ENCODE measurements around the gene FMNL2. TPM values are rescaled to one million over a fixed set of nuclear protein-coding genes. Genes with fewer than 3 reads are reported as not detected.

Gene FMNL2
- total RNA-seq, 4 donors from 2014 or later: 23.5 to 28.0 (median 23.8) TPM

GRCh38 chr2:152489364-152489763 is 154.4 kb downstream of the FMNL2 start:
- no peak for TF ChIP-seq EP300 (IDR thresholded peaks at IDR 0.05)
- TF ChIP-seq POLR2A (IDR thresholded peaks at IDR 0.05; ENCODE audit: low read depth): no peak
- no peak for TF ChIP-seq POLR2AphosphoS5 (IDR thresholded peaks at IDR 0.05)
- TF ChIP-seq, protein P1, sequence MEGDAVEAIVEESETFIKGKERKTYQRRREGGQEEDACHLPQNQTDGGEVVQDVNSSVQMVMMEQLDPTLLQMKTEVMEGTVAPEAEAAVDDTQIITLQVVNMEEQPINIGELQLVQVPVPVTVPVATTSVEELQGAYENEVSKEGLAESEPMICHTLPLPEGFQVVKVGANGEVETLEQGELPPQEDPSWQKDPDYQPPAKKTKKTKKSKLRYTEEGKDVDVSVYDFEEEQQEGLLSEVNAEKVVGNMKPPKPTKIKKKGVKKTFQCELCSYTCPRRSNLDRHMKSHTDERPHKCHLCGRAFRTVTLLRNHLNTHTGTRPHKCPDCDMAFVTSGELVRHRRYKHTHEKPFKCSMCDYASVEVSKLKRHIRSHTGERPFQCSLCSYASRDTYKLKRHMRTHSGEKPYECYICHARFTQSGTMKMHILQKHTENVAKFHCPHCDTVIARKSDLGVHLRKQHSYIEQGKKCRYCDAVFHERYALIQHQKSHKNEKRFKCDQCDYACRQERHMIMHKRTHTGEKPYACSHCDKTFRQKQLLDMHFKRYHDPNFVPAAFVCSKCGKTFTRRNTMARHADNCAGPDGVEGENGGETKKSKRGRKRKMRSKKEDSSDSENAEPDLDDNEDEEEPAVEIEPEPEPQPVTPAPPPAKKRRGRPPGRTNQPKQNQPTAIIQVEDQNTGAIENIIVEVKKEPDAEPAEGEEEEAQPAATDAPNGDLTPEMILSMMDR (IDR thresholded peaks at IDR 0.05): no peak
- intact Hi-C loops (cut with DNase I): no loop called here
- Histone ChIP-seq H3K4me3 (no peak overlapping the region), H3K27ac (replicated peaks in 1 of 4) (no peak overlapping the region), H3K36me3 (no peaks in the 10 kb centered on the region), H3K27me3 (no peaks in the 10 kb centered on the region), H3K9me3 (no peaks in the 10 kb centered on the region), H3K4me1 (peaks cover 4 to 46% (median 28%) of the 10 kb centered on the region in 4 donors)
- WGBS: 64% methylated on average over 2 of the region's 2 CpGs
- no peak for DNase-seq (ENCODE audit: extremely low spot score)

DNA sequence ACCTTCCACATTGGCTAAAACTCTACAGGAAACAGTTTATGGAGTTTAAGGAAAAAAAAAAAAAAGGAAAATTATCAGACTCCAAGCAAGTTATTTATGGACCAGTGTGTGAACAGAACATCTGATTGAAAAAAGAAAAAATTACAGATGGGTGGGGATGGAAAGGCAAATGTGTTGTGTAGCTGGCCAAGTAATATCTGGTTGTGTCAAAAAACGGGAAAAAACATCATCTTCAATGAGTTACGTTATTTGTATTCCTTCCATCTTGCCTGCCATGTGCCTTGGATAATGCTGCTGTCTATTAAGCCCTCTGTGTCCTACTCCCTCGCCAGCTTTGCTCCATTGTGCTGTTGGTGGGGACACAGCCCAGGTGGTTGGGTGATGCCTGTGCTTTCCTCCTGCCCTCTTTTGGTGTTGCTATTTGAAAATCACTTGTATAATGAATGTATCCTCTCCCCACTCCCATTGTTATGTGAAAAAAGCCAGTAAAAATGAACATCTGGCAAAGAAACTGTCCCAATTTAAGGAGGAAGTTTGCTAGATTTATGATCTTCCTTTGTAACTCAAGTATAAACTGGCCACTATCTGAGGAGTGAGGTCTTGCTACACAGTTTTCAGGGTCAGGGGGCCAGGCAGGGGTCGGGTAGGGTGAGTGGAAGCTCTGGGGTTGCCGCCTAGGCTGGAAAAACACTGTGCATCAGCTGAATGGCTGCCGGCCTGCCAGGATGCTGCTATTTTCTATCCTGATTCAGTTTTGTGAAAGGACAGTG is 155.9 kb downstream of the FMNL2 start:
- no peak for DNase-seq (ENCODE audit: extremely low spot score)
- Histone ChIP-seq H3K9me3 (no peaks in the 10 kb centered on the region), H3K27ac (replicated peaks in 1 of 4) (peak overlapping the region; percentile 42 to 60 (median 55)), H3K4me3 (no peak overlapping the region), H3K4me1 (peaks cover 4 to 43% (median 28%) of the 10 kb centered on the region in 4 donors), H3K27me3 (no peaks in the 10 kb centered on the region), H3K36me3 (no peaks in the 10 kb centered on the region)
- 38% methylated on average over 6 of the region's 6 CpGs for WGBS
- TF ChIP-seq POLR2AphosphoS5 (IDR thresholded peaks at IDR 0.05): no peak
- intact Hi-C loops (cut with DNase I): no loop called here

DNA sequence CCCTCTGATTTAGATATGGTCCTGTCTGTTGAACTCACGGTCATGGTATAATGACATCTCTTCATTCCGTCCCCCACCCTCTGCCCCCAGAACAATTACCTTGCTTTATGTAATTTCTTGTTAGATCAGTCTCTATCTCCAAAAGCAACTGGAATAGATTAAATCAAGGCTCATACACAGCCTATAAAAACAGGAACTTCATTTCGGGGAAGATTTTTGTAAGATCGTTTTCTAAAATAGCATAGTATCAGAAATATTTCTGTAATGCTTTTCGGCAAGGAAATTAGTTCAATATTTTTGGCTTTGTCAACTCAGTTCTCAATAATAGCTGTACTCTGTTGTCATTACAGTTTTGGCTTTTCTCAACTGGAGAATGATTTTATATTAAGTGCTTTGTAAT is 157.2 kb downstream of the FMNL2 start:
- Histone ChIP-seq H3K27me3 (no peaks in the 10 kb centered on the region), H3K4me1 (peaks cover 4 to 32% (median 26%) of the 10 kb centered on the region in 4 donors), H3K27ac (replicated peaks in 1 of 4) (peak overlapping the region in 2 of 4 donors; percentile 16 to 54), H3K4me3 (no peak overlapping the region), H3K9me3 (no peaks in the 10 kb centered on the region), H3K36me3 (no peaks in the 10 kb centered on the region)
- TF ChIP-seq, protein P1 (IDR thresholded peaks at IDR 0.05): no peak
- TF ChIP-seq POLR2A (IDR thresholded peaks at IDR 0.05; ENCODE audit: low read depth) (no peak), EP300 (IDR thresholded peaks at IDR 0.05) (no peak), POLR2AphosphoS5 (IDR thresholded peaks at IDR 0.05) (no peak)
- intact Hi-C loops (cut with DNase I): no loop called here
- DNase-seq (ENCODE audit: extremely low spot score): no peak
- 52% methylated on average over 5 of the region's 5 CpGs for WGBS

DNA sequence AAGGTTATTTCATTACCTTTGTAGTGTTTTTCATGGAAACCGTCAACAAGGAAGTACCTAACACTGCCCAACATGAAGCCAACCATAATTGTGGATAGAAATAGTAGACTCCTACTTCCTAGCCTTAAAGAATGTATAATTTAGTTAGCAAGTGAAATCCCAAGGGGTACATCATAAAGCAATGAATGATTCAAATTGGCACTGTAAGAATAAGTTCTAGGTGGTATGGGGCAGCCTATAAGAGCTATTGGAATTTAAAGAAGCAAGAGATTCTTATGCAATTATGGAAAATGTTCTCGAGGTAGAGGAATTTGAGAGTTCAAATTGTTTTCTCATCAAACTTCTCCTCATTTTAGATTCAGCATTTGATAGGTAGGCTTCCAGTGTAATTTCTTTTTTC is 157.9 kb downstream of the FMNL2 start:
- H3K4me1 ChIP-seq: peaks cover 8 to 37% (median 31%) of the 10 kb centered on the region in 4 donors
- no peaks in the 10 kb centered on the region for H3K27me3 ChIP-seq
- WGBS: 81% methylated on average over 2 of the region's 2 CpGs
- H3K27ac ChIP-seq (replicated peaks in 1 of 4): no peak overlapping the region
- H3K36me3 ChIP-seq: no peaks in the 10 kb centered on the region
- intact Hi-C loops (cut with DNase I): no loop called here
- TF ChIP-seq, protein P1 (IDR thresholded peaks at IDR 0.05): no peak
- TF ChIP-seq POLR2A (IDR thresholded peaks at IDR 0.05; ENCODE audit: low read depth): no peak
- TF ChIP-seq POLR2AphosphoS5 (IDR thresholded peaks at IDR 0.05): no peak
- TF ChIP-seq EP300 (IDR thresholded peaks at IDR 0.05): no peak
- DNase-seq (ENCODE audit: extremely low spot score): no peak
- H3K4me3 ChIP-seq: no peak overlapping the region
- no peaks in the 10 kb centered on the region for H3K9me3 ChIP-seq

GRCh38 chr2:152493417-152493816 is 158.4 kb downstream of the FMNL2 start:
- H3K27ac ChIP-seq (replicated peaks in 1 of 4): no peak overlapping the region
- H3K4me3 ChIP-seq: no peak overlapping the region
- TF ChIP-seq, protein P1 (IDR thresholded peaks at IDR 0.05): no peak
- TF ChIP-seq POLR2A (IDR thresholded peaks at IDR 0.05; ENCODE audit: low read depth) (no peak), POLR2AphosphoS5 (IDR thresholded peaks at IDR 0.05) (no peak), EP300 (IDR thresholded peaks at IDR 0.05) (no peak)
- no peaks in the 10 kb centered on the region for H3K9me3 ChIP-seq
- no peak for DNase-seq (ENCODE audit: extremely low spot score)
- no peaks in the 10 kb centered on the region for H3K27me3 ChIP-seq
- H3K4me1 ChIP-seq: peaks cover 11 to 40% (median 32%) of the 10 kb centered on the region in 4 donors
- intact Hi-C loops (cut with DNase I): no loop called here
- WGBS: 73% methylated on average over 2 of the region's 2 CpGs
- H3K36me3 ChIP-seq: no peaks in the 10 kb centered on the region

Data from esophagus muscularis mucosa (tissue), 4 donors.